Duodenal mucosa (tissue), 2 donors: ENCODE measurements around the gene RHBG.

Experiments used
- H3K27ac ChIP-seq: one replicate; pipeline ENCODE4 v1.7.0; 2013; ENCODE audit warnings: low read depth, low read length
- H3K27me3 ChIP-seq, 2 donors: one replicate each; pipeline ENCODE4 v1.7.0; 2013; ENCODE audit warnings: low read length in 2 of 2, control low read depth in 1 of 2; ENCODE audit not compliant: insufficient read depth in 2 of 2, control insufficient read depth in 1 of 2
- H3K36me3 ChIP-seq, 2 donors: one replicate each; pipeline ENCODE4 v1.7.0; 2013; ENCODE audit warnings: low read length in 2 of 2, control low read depth in 1 of 2; ENCODE audit not compliant: insufficient read depth in 2 of 2, control insufficient read depth in 1 of 2
- H3K4me1 ChIP-seq, 2 donors: one replicate each; pipeline ENCODE4 v1.7.0; 2013; ENCODE audit warnings: low read length in 2 of 2, control low read depth in 1 of 2; ENCODE audit not compliant: insufficient read depth in 2 of 2, control insufficient read depth in 1 of 2
- H3K4me3 ChIP-seq, 2 donors: one replicate each; pipeline ENCODE4 v1.7.0; 2013; ENCODE audit warnings: low read length in 2 of 2, low read depth in 1 of 2
- H3K9ac ChIP-seq, 2 donors: one replicate each; pipeline ENCODE4 v1.7.0; 2013; ENCODE audit warnings: low read length in 2 of 2, low read depth in 1 of 2
- H3K9me3 ChIP-seq, 2 donors: one replicate each; pipeline ENCODE4 v1.7.0; 2013; ENCODE audit warnings: low read length in 2 of 2, control low read depth in 1 of 2; ENCODE audit not compliant: control insufficient read depth in 1 of 2

The RHBG gene

GRCh38 chr1:156431769-156432668 lies 63.0 kb downstream of the RHBG start:
- no peaks in the 10 kb centered on the region for H3K9me3 ChIP-seq
- peaks cover 77 to 97% of the 10 kb centered on the region in 2 donors for H3K27me3 ChIP-seq
- H3K9ac ChIP-seq, result no peak overlapping the region
- no peaks in the 10 kb centered on the region for H3K36me3 ChIP-seq
- no peak overlapping the region for H3K4me3 ChIP-seq
- H3K27ac ChIP-seq, result no peak overlapping the region
- H3K4me1 ChIP-seq, result peaks cover 0 to 6% of the 10 kb centered on the region in 2 donors

DNA sequence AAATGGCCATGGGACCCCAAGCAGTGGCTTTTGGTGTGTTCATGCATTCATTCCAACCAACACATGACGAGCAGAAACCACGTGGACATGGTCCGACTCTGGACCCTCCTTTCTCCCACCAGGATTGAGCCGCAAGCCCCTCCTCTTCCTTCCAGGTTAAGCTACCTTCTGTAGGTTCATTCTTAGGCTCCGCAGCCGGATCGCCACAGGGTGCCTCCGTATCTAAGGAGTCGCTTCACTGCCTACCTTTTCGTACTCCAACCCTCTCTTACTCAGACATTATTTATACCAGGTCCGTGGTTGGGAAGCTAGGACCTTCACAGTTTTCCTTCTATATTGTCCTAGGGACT lies 63.6 kb downstream of the RHBG start:
- peaks cover 83 to 97% of the 10 kb centered on the region in 2 donors for H3K27me3 ChIP-seq
- H3K4me1 ChIP-seq, result peaks cover 0 to 6% of the 10 kb centered on the region in 2 donors
- no peak overlapping the region for H3K4me3 ChIP-seq
- no peaks in the 10 kb centered on the region for H3K9me3 ChIP-seq
- no peak overlapping the region for H3K27ac ChIP-seq
- no peak overlapping the region for H3K9ac ChIP-seq
- no peaks in the 10 kb centered on the region for H3K36me3 ChIP-seq

- no peaks in the 10 kb centered on the region for H3K9me3 ChIP-seq
- H3K36me3 ChIP-seq, result no peaks in the 10 kb centered on the region
- no peak overlapping the region for H3K27ac ChIP-seq
- peaks cover 0 to 6% of the 10 kb centered on the region in 2 donors for H3K4me1 ChIP-seq
- H3K9ac ChIP-seq, result no peak overlapping the region
- no peak overlapping the region for H3K4me3 ChIP-seq
- H3K27me3 ChIP-seq, result peaks cover 86 to 97% of the 10 kb centered on the region in 2 donors
Observed at GRCh38 chr1:156433032-156433431, 64.0 kb downstream of the RHBG start.

DNA sequence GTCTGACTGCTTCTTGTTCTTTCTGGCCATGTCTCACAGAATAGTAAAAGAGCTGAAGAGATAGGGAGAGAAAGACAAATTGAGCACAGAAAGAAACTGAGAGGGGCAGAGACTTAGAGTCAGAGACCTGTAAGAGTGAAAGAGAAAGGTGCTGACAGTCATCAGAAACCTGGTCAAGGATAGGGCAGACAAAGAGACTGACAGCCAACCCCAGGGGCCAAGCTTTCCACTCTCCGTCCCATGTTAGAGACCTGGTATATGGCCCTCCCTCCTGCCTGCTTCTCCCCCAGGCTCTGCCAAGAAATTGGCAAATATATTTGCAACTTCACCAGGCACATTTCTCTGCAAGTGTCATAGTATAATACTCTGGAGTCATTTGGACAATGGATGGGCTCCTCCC lies 64.6 kb downstream of the RHBG start:
- Histone ChIP-seq H3K4me3 (no peak overlapping the region), H3K36me3 (no peaks in the 10 kb centered on the region), H3K27ac (no peak overlapping the region), H3K9ac (no peak overlapping the region), H3K4me1 (peaks cover 0 to 6% of the 10 kb centered on the region in 2 donors), H3K27me3 (peaks cover 86 to 97% of the 10 kb centered on the region in 2 donors), H3K9me3 (no peaks in the 10 kb centered on the region)
